ENCODE data around the gene TUBB. TPM values are rescaled to one million over a fixed set of nuclear protein-coding genes. Genes with fewer than 3 reads are reported as not detected.

Gene TUBB
- total RNA-seq, 1 donor from 2014 or later = 267 TPM

GRCh38 chr6:30687659-30688431 lies 32.3 kb upstream of the TUBB start:
- peak in 1 of 2 donors; percentile 48 for DNase-seq (ENCODE audit: low read depth in 2 of 2)

GRCh38 chr6:30688569-30688968 lies 31.6 kb upstream of the TUBB start:
- no peak for DNase-seq (ENCODE audit: low read depth in 2 of 2)

GRCh38 chr6:30689022-30689865 lies 30.9 kb upstream of the TUBB start:
- no peak for DNase-seq (ENCODE audit: low read depth in 2 of 2)

GRCh38 chr6:30689985-30690384 lies 30.2 kb upstream of the TUBB start:
- no peak for DNase-seq (ENCODE audit: low read depth in 2 of 2)

GRCh38 chr6:30690403-30691207 lies 29.5 kb upstream of the TUBB start, which contains the start of gene NRM:
Gene NRM (minus strand): TSS chr6:30690984. CDS start chr6:30690974, 10 bp downstream.
- peak; percentile 82 to 85 for DNase-seq (ENCODE audit: low read depth in 2 of 2)

GRCh38 chr6:30691208-30691847 lies 28.8 kb upstream of the TUBB start:
- no peak for DNase-seq (ENCODE audit: low read depth in 2 of 2)

- no peak for DNase-seq (ENCODE audit: low read depth in 2 of 2)
These were observed 23.7 kb upstream of the TUBB start for GRCh38 chr6:30696432-30696831.

GRCh38 chr6:30700340-30700739 lies 19.8 kb upstream of the TUBB start:
- peak in 1 of 2 donors; percentile 50 for DNase-seq (ENCODE audit: low read depth in 2 of 2)

GRCh38 chr6:30703011-30703410 lies 17.1 kb upstream of the TUBB start:
- DNase-seq (ENCODE audit: low read depth in 2 of 2) = no peak

- DNase-seq (ENCODE audit: low read depth in 2 of 2) = no peak
These were observed 16.3 kb upstream of the TUBB start for GRCh38 chr6:30703821-30704220.

GRCh38 chr6:30705620-30706019 lies 14.5 kb upstream of the TUBB start:
- no peak for DNase-seq (ENCODE audit: low read depth in 2 of 2)

GRCh38 chr6:30707281-30707850 lies 12.8 kb upstream of the TUBB start:
- no peak for DNase-seq (ENCODE audit: low read depth in 2 of 2)

GRCh38 chr6:30709101-30709868 lies 10.9 kb upstream of the TUBB start:
- DNase-seq (ENCODE audit: low read depth in 2 of 2) = no peak

- DNase-seq (ENCODE audit: low read depth in 2 of 2) = no peak
These were observed 8.3 kb upstream of the TUBB start for GRCh38 chr6:30711758-30712380.

GRCh38 chr6:30712441-30712945 lies 7.7 kb upstream of the TUBB start:
- no peak for DNase-seq (ENCODE audit: low read depth in 2 of 2)

- DNase-seq (ENCODE audit: low read depth in 2 of 2) = no peak
These were observed 5.9 kb upstream of the TUBB start for GRCh38 chr6:30714263-30714662.

GRCh38 chr6:30716879-30717128 lies 3.3 kb upstream of the TUBB start:
- DNase-seq (ENCODE audit: low read depth in 2 of 2) = no peak

GRCh38 chr6:30717129-30717844 lies 2.9 kb upstream of the TUBB start, which contains the start of gene MDC1:
Gene MDC1 (minus strand): TSS chr6:30717281. CDS start chr6:30715175, 2,106 bp downstream.
- DNase-seq (ENCODE audit: low read depth in 2 of 2) = peak; percentile 100

Data from lung microvascular endothelial cell (primary cell).